ENCODE results near the gene GPR101.

Gene GPR101, protein sequence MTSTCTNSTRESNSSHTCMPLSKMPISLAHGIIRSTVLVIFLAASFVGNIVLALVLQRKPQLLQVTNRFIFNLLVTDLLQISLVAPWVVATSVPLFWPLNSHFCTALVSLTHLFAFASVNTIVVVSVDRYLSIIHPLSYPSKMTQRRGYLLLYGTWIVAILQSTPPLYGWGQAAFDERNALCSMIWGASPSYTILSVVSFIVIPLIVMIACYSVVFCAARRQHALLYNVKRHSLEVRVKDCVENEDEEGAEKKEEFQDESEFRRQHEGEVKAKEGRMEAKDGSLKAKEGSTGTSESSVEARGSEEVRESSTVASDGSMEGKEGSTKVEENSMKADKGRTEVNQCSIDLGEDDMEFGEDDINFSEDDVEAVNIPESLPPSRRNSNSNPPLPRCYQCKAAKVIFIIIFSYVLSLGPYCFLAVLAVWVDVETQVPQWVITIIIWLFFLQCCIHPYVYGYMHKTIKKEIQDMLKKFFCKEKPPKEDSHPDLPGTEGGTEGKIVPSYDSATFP

DNA sequence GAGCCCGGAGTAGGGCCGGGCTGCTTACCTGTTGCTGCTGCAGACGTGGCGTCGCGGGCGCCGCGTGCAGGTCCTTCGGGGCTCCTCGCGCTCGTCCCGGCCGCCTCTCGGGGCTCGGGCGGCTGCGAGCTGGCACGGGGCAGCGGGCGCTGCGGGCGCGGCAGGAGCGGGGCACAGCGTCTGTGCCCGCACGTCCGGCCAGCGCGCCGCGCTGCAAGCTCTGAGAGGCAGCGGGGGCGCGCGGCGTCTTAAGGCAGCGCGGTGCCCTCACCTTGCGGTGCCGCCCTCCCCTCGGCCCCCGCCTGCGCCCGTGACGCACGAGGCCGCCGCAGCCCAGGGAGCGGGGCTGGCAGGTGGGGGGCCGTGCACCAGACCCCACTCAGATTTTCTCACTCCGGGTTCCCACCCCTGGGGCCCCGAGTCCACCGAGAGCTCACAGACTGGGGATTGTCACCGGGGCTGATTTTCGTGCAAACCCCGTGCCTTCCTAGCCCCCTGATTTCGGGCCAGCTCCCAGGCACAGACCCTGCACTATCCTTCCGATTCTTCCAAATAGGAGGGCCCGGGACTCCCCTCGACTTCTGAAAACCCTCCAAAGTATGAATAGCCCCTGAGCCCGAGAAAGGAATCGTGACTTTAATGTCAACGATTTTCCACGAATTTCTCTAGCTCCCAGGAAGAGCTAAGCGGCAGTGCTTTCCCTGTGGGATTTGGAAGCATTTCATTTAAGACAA lies at the start of gene GPR101:
GPR101 (minus strand) TSS at position 222 of the 734 bp plus-strand sequence. CDS start 2,321 bp downstream, outside the sequence.
- DNase-seq = no peak

DNA sequence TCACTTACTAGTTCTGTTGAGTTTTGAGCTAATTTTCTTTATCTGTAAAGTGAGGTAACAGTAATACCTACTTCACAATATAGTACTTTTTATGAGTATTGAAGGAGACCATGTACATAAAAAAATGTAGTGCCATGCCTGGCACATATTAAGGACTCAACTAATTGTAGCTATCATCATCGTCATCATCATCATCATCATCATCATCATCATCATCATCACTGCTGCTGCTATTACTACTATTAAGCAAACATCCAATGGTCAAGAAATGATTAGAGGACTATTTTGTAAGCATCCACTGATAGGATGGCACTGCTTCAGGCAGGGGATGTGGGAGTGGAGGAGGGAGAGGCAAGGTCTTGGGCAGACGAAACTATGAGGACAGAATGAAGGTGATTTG lies 47.4 kb upstream of the GPR101 start:
- no peak for DNase-seq

DNA sequence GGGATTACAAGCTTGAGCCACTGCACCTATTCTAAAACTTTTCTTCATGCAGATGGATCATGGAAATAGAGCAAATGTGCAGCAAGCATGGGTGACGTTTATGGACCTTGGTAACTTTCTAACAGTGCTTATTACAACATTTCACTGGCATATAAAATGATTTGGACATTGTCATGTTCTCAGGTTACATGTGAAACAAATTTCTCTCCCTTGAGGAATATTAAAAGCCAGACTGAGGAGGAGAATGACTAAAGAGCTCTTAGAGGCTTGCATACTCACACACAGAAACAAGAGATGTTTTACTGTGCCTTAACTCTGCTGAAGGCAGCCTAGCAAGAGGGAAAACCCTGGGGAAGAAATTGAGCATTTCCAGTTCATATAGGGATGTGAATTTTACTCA lies 38.6 kb upstream of the GPR101 start:
- DNase-seq = no peak

DNA sequence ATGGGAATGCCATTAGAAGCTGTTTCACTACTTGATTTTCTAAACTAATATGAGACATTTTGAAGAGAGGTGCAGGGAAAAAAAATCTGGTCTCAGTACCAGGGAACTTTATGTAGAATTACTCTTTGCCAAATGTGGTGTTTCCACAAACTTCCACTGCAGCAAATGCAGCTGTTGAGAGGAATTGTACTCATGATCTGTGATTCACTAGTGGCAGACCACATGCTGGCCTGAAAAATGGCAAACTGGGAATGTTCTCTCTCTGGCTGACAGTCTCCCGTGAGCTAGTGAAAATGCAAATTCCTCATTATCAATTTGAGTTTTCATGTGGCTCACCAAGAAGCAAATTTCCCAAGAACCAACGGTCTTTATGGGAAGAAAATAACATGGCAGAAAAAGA lies 37.8 kb upstream of the GPR101 start:
- DNase-seq = no peak

DNA sequence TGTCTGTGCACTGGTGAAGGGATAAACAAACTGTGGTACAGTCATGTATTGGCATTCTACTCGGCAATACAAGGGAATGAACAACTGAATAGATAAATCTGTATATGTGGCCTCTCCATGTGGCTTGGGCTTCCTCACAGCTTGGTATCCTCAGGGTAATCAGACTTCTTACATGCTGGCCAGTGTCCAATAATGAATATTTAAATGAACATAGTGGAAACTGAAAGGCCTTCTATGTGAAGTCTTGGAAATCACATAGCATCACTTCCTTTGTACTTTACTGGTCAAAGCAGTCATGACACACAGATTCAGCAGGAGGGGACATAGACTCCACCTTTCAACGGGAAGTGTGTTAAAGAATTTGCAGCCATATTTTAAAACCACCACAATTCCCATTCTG lies 33.4 kb upstream of the GPR101 start:
- DNase-seq = no peak

DNA sequence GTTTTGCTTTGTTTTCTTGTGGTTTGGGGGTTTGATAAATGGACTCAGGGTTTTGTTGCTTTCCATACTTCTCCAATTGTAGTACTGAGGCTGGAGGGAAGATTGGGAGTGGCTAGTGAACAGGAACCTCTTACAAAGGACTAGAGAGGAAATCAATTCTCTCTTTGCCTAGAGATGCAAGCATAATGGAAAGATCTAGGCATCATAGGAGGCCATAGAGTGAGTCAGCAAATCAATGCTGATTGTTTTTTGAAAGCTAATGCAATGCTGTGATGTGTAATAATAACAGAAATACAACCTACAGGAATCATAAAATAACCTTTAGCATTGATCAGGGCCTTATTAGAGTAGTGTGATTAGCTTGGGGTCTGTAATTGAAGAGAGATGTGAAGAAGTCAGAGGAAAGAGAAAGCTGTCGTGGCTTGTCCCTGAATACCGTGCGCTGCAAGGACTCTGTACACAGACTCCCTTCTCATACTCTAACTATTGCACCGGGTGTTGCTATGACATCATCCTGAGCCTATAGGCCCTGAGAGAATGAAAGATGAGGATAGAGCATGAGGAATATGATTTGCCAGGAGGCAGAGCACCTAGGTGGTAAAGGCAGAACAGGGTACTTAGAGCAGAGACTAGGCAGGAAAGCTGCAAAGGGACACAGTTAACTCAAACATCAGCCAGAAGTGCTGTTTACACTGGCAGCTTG lies 29.3 kb upstream of the GPR101 start:
- DNase-seq = no peak

DNA sequence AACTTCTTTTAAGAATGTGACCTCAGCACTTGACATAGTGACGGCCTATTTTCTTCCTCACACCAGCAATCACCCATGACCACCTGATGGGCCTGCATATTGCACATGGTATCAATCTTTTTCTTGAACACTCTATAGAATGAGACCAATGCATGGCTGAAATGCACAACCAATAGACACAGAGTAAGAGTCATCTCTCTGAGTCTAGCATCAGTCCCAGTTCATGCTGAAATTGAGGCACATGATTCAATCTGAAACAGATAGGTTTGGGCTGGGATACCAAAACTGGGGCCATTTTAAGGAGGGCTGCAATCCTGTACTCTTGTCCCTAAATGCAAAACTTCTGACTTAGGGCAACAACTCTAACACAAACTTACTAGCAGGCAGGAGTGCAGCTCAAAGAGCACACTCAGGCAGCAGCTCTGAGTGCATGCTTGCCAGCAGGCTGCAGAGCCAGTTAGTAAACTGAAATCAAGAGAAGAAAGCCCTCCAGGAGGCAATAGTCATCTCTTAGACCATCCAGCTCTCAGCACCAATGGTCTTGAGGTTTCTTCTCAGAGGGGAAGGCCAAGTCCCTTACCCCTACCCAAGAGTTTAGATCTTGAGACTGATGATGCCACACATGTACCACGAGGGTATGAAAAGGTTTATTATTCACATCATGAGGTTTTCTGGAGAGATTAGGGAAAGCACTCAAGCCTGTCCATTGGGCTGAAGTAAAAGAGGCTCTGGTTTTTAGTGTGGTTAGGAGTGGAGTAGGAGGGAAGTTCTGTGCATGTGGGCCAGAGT lies 24.7 kb upstream of the GPR101 start:
- no peak for DNase-seq

DNA sequence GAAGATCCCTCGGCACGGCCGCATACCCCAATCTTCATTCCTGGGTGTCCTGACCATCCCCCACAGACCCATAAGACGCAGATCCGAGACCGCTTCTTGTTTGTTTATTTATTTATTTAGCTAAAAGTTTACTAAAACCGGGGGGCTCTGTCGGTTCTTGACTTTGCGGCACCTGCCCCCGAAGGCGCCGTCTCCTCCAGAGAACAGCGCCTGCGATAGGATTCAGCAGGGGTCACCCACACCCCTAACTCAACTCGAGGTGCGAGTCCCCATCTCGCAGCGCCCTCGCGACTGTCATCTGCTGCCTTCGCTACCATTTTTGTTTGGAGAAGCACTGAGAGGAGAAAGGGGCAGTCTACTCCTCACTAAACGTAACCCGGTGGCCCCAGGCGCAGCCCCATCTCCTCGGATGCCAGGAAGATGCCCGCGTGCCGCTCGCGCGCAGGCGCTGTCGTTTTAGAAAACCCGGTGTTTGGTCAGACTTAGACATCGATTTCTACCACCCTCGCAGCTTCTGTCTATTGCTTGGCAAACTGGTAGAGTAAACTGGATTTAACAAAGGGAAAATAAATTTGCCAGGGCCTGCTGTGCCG lies 18.9 kb upstream of the GPR101 start:
- DNase-seq = no peak

DNA sequence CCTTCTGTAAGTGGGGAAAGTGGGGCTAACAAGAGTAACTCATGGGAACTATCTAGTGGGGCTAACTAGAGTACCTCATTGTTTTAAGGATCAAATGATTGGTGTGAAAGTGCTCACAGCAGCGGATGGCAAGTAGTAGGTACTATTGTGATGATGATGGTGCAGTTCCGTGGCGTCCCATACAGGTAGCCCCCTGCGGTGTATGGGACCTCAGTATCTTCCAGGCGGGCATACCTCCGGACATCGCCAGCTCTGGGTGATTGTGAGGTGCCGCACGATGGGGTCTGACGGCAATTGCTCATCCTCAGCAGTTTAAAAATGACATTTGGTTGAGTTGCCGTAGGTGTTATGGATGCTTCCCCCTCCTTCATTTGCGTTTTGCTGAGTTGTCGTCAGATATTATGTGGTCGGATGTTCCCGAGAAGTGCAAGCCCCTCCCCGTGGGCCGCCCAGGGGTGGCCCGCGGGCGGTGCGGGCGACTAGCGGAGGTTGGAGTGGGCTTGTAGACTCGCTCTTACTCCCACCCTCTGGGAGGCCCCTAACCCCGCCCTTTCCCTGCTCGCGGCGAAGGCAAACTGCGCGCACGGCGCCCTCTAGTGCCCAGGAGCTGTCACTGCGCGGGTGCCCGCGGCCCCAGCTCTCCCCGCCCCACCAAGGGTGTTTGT lies 18.3 kb upstream of the GPR101 start:
- no peak for DNase-seq

DNA sequence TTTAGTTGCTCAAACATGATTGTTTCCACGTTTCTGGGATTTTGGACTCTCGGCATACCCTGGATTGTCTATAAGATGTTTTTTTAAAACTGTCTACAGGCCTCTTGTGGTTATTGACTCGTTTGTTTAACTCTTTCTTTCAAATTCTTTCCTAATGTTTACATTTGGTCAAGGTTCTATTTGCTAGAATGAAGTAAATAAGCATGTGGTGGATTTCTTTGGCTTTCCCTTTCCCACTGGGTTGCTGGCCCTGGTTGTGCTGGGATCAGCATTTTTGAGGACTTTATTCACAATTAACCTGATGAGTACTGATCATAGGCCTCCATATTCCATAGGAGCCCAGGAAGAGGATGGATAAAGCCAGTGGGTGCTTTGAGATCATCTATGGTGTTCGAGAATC lies 11.1 kb upstream of the GPR101 start:
- DNase-seq = no peak

DNA sequence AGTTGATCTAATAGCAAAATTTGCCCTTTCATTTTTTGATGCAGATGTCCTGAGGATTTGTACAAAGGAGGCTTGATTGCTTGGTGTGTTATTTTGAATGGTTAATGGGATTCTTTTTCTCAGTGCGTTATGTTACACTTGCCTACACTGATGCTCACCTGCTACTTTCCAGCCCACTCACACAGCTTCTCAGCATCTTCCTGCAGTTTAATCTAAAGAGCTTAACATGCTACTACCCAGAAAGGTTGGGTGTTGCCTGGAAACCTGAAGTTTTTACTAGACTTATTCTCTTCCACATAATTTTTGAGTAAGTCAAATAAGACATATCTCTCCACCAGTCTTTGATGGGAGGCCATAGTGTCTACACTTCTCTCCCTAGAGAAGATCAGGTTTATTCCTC lies 9.9 kb upstream of the GPR101 start:
- DNase-seq = no peak

DNA sequence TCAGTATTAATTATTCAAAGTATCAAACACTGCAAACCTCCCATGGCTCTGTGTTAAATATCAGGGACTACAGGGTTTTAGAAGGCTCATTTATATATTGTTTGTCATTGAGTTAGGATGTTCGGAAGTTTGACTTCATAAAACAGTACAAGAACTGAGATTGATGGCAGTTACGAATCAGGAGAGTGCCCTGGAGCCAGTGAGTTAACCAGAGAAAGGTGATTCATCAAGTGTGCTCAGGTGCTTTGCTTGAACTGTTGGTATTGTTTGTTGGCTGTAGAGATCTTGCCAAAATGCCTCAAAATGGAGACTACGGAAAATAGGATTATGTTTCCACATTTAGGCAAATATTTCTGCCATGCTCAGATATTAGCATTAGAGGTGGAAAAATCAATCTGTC lies 7.5 kb upstream of the GPR101 start:
- no peak for DNase-seq

DNA sequence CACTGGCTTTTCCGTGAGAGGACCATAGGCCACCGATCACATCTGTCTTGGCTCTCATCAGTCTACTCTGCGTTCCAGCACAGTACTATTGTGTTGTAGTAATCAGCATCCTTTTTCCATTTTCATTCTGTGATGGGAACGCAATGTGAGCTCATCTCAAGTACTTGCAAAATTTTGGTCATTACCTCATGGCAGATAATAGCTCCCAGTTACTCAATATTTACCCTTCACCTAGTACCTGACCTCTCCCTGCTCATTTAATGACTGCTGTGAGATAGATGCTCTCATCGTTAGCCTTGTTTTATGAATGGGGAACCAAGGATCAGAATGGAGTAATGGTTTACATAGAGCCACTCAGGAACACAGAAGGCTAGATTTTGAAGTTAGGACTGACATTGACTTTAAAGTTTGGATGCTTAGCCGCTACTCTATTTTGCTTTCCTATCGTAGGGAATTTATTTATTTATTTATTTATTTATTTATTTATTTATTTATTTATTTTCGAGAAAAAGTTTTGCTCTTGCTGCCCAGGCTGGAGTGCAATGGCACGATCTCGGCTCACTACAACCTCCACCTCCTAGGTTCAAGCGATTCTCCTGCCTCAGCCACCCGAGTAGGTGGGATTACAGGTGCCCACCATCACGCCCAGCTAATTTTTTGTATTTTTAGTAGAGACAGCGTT lies 6.5 kb upstream of the GPR101 start:
- DNase-seq = no peak

DNA sequence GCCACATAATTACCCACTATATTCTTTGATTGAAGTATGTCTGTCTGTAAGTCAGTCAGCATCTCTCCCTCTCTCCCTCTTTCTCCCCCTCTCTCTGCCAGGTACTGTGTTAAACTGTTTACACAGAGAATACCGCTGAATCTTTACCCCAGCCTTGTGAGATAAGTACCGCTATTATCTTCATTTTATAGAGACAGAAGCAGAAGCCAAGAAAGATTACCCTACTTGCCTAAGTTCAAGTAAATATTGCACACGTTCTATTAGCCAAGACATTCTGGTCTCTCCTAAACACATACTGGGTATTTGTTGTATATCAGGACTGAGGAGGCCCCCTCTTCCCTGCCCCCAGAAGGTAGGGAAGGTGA lies 695 bp upstream of the GPR101 start:
- DNase-seq = no peak

DNA sequence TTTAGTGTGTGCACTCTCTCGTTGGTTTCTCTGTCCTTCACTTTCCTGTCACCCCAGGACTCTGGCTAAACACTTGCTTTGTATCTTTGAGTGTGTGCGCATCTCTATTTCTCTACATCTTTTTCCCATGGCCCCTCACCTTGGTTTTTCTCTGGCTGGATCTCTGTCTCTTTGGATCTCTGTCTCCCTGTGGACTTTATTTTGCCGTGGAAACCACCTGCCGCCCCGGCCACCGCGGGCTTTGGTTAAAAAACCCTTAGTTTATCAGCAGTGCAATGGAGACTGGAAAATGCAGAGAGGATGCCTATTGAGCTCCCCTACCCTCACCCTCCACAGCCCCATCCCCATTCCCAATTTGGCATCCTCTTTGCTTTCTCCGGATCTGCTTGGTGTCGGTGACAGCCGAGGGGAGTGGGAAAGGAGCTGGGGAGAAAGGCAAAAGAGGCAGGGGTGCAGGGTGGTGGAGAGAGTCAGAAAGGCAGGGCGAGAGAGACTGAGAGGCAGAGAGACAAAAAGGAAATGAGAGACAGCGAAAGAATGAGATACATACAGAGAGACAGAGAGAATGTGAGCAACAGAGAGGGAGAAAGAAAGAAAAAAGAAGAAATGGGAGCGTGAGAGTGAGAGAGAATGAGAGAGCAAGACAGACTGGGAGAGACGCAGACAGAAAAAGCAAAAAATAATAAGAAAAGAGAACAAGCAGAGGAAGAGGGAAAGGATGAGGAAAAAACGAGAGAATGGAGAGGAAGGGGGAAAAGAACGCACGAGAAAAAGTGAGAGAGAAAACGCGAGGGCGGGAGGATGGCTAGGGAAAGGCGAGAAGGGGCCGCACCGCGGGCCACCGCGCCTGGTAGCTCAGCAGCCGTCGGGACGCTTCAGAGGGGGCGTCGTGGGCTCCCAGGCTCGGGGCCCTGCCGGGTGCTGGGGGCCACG lies 688 bp downstream of the GPR101 start:
- no peak for DNase-seq

DNA sequence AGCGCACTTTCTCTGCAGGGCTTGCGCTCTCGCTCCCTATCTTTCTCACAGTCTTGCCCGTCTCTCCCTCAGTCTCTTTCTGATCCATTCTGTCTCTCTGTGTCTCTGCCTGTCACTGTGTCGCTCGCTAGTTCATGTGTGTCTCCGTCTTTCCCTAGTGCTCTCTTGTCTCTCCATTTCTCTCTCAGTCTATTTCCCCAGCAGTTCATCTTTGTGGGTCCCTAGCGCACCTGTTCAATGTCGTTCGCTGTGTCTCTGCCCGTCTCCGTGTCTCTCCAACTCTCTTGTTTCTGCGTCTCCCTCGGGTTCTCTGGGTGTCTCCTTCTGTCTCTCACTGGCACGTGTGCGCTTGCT lies 1.5 kb downstream of the GPR101 start:
- DNase-seq = no peak

DNA sequence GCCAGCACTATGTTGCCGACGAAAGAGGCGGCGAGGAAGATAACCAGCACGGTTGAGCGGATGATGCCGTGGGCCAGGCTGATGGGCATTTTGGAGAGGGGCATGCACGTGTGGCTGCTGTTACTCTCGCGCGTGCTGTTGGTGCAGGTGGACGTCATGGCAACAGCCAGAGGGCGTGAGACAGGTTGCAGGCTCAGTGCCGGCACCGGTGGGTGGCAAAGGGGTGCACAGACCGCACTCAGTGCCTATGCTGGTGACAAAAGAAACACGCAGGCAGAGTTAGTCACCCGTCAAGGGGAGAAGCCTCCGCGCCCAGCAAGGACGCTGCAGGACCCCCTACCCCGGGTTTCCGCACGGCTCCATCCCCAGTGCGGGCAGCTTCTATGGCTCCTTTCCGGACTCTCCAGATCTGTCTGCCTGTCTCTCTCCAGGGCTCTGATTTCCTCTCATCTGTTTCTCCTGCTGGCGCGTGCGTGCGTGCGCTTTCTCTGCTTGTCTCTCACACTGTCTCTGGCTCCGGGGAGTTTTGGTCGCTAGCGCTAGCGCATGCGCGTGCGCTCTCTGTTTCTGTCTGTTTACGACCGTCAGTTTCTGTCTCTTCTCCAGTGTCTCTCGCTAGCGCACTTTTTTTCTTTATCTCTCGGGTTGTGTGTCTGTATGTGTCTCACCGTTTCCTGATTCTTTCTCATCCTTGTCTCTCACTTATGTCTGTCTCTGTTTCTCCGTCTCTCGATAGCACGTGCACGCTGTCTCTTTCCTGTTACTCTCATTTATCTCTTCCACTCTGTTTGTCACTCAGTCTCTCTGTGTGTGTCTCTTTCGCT lies 2.1 kb downstream of the GPR101 start:
- no peak for DNase-seq

DNA sequence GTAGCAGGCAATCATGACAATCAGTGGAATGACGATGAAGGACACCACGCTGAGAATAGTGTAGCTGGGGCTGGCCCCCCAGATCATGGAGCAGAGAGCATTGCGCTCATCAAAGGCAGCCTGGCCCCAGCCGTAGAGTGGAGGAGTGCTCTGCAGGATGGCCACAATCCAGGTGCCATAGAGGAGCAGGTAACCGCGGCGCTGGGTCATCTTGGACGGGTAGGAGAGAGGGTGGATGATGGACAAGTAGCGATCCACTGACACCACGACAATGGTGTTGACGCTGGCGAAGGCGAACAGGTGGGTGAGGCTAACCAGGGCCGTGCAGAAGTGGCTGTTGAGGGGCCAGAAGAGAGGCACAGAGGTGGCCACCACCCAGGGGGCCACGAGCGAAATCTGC lies 2.8 kb downstream of the GPR101 start:
- no peak for DNase-seq

DNA sequence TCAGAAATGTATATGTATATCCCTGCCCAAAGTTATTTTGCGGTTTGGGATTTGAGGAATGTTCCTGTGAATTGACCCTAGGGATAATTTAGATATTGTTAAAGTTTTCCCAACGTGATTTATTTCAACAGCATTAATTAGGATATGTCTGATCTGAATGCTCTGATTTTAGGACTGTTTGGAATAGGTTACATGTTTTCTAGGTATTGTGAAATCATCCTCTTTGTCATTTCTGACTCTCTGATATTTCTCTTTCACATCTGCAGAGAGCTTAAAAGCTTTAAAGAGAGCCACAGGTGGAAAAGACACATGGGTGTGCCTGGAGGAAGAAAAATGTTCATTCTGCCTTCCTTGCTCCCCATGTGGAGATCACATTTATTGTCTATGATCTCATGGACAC lies 5.1 kb downstream of the GPR101 start:
- no peak for DNase-seq
